Spleen (tissue), 11 donors: ENCODE measurements around the gene RNF115. TPM values are rescaled to one million over a fixed set of nuclear protein-coding genes. Genes with fewer than 3 reads are reported as not detected.

Experiments used
- DNase-seq: peaks from one replicate; pipeline ENCODE4 v3.0.0-alpha.2; 2020
- H3K27ac ChIP-seq, 8 donors: fragments of 200-600 bp; sonication (generic) in 7 of 8; 1 replicate in 4 of 8; 2 replicates in 4 of 8; pipeline versions ENCODE4 v1.5.0 to v1.8.0; 2016 to 2021; ENCODE audit warnings: inconsistent platforms in 4 of 8, mild to moderate bottlenecking in 4 of 8, moderate library complexity in 1 of 8
- H3K27me3 ChIP-seq, 7 donors: fragments of 200-600 bp; sonication (generic) in 6 of 7; replicated peaks in 1 of 7; 1 replicate in 4 of 7; 2 replicates in 3 of 7; pipeline versions ENCODE4 v1.5.0 to v1.8.0; 2016 to 2021; ENCODE audit warnings: inconsistent platforms in 3 of 7, mild to moderate bottlenecking in 1 of 7
- H3K36me3 ChIP-seq, 6 donors: fragments of 200-600 bp; sonication (generic) in 5 of 6; 1 replicate in 4 of 6; 2 replicates in 2 of 6; pipeline versions ENCODE4 v1.5.0 to v1.8.0; 2016 to 2021; ENCODE audit warnings: inconsistent platforms in 2 of 6
- H3K4me1 ChIP-seq, 6 donors: fragments of 200-600 bp; sonication (generic) in 5 of 6; 1 replicate in 3 of 6; 2 replicates in 3 of 6; pipeline versions ENCODE4 v1.5.0 to v1.8.0; 2016 to 2021; ENCODE audit warnings: inconsistent platforms in 3 of 6
- H3K4me3 ChIP-seq, 8 donors: fragments of 200-600 bp; sonication (generic) in 7 of 8; 1 replicate in 4 of 8; 2 replicates in 4 of 8; pipeline versions ENCODE4 v1.5.0 to v1.8.0; 2016 to 2021; ENCODE audit warnings: inconsistent platforms in 4 of 8, mild to moderate bottlenecking in 4 of 8, moderate library complexity in 2 of 8
- H3K9me3 ChIP-seq, 8 donors: fragments of 200-600 bp; sonication (generic) in 7 of 8; 1 replicate in 4 of 8; 2 replicates in 4 of 8; pipeline versions ENCODE4 v1.5.0 to v1.8.0; 2016 to 2021; ENCODE audit warnings: inconsistent platforms in 4 of 8
- CTCF ChIP-seq, 11 experiments: fragments of 200-600 bp in 7 of 11; fragments of 450-650 bp in 4 of 11; sonication (generic) in 4 of 11; IDR thresholded peaks in 8 of 11; conservative IDR thresholded peaks in 3 of 11; 1 replicate in 7 of 11; 2 replicates in 4 of 11; pipeline versions ENCODE4 v1.4.0 to v1.8.0; 2016 to 2021; ENCODE audit warnings: antibody characterized with exemption in 11 of 11, inconsistent platforms in 4 of 11, mild to moderate bottlenecking in 1 of 11
- POLR2A ChIP-seq, 3 donors: fragments of 450-650 bp; IDR thresholded peaks; one replicate each; pipeline ENCODE4 v1.5.1; 2017; ENCODE audit warnings: antibody characterized with exemption in 3 of 3, mild to moderate bottlenecking in 1 of 3
- POLR2AphosphoS5 ChIP-seq, 3 donors: sonication (generic); formaldehyde crosslinking; IDR thresholded peaks; one replicate each; pipeline ENCODE4 v1.5.1; 2017; ENCODE audit warnings: antibody characterized with exemption in 3 of 3
- WGBS, 5 donors: extraction: QIAGEN DNeasy Blood & Tissue Kit in 3 of 5; methylation state at CpG; one replicate each; pipeline versions ENCODE4 v1.1.5 to v1.1.7; 2013 to 2018; 5-methylcytosine and 5-hydroxymethylcytosine counted together
- intact Hi-C: fragments of 100-400 bp; cut with DNase I; formaldehyde crosslinking; loops from one replicate; pipeline ENCODE4 v1.15.0; 2023; ENCODE audit warnings: low total_unique reads
- polyA plus RNA-seq, 3 donors: library from polyadenylated mRNA; stranded (reverse); fragments of 200-250 nt; gene quantifications; one replicate each; pipeline ENCODE4 v1.2.1, GENCODE V29; 2013
- total RNA-seq, 7 donors: library from RNA; depleted of rRNA in 3 of 7; stranded (reverse); fragments of >200 nt in 3 of 7; fragmentation: NEBNext Ultra II Directional in 4 of 7; extraction: Animal tissue kit (Norgen Biotek cat#: 25700) in 4 of 7; gene quantifications; one replicate each; pipeline versions ENCODE4 v1.1.0 to v1.2.1, GENCODE V29; 2016 to 2021
- donor health status: healthy with polysubstance abuse.
- donor health status: DM: no; HTN: no; CAD: no; lungs with moderate emphysema.
- donor health status: DM: no; HTN: no; CAD: no.
- donor health status: Bipolar disorder and iron deficiency.
- donor health status: healthy.
- donor health status: DM: no; HTN: no; CAD: no.
- donor health status: DM: yes; HTN: yes; CAD: no.

The RNF115 gene
- total and polyA plus RNA-seq, 10 donors = 4.8 to 27.2 (median 15.0) TPM

GRCh38 chr1:145714524-145715111, 109.3 kb downstream of the RNF115 start:
- Histone ChIP-seq H3K27ac (peak overlapping the region in 1 of 8 donors; percentile 40), H3K36me3 (no peaks in the 10 kb centered on the region), H3K4me1 (peaks cover 0 to 30% (median 0%) of the 10 kb centered on the region in 6 donors), H3K9me3 (no peaks in the 10 kb centered on the region), H3K27me3 (no peaks in the 10 kb centered on the region), H3K4me3 (no peak overlapping the region)
- TF ChIP-seq CTCF (IDR thresholded peaks at IDR 0.05 in 8 of 11, conservative IDR thresholded peaks at IDR 0.05 in 3 of 11) (no peak), POLR2AphosphoS5 (IDR thresholded peaks at IDR 0.05) (no peak), POLR2A (IDR thresholded peaks at IDR 0.05) (no peak)
- 71 to 87% (median 79%) methylated on average over 6 of the region's 6 CpGs for WGBS, 5 donors
- no peak for DNase-seq
- intact Hi-C loops = no loop called here

- Histone ChIP-seq H3K27me3 (no peaks in the 10 kb centered on the region), H3K27ac (no peak overlapping the region), H3K4me1 (peaks cover 0 to 6% (median 0%) of the 10 kb centered on the region in 6 donors), H3K9me3 (no peaks in the 10 kb centered on the region), H3K4me3 (no peak overlapping the region), H3K36me3 (no peaks in the 10 kb centered on the region)
- intact Hi-C loops = no loop called here
- TF ChIP-seq CTCF (IDR thresholded peaks at IDR 0.05 in 8 of 11, conservative IDR thresholded peaks at IDR 0.05 in 3 of 11) = no peak
- TF ChIP-seq POLR2AphosphoS5 (IDR thresholded peaks at IDR 0.05) = no peak
- no peak for TF ChIP-seq POLR2A (IDR thresholded peaks at IDR 0.05)
- no peak for DNase-seq
- 74 to 89% (median 86%) methylated on average over 3 of the region's 3 CpGs for WGBS, 5 donors
Observed at GRCh38 chr1:145711213-145711651, 112.7 kb downstream of the RNF115 start.

GRCh38 chr1:145710291-145711027, 113.4 kb downstream of the RNF115 start:
- Histone ChIP-seq H3K27me3 (no peaks in the 10 kb centered on the region), H3K4me1 (no peaks in the 10 kb centered on the region), H3K4me3 (no peak overlapping the region), H3K36me3 (no peaks in the 10 kb centered on the region), H3K27ac (no peak overlapping the region), H3K9me3 (no peaks in the 10 kb centered on the region)
- TF ChIP-seq CTCF (IDR thresholded peaks at IDR 0.05 in 8 of 11, conservative IDR thresholded peaks at IDR 0.05 in 3 of 11) (no peak), POLR2A (IDR thresholded peaks at IDR 0.05) (no peak)
- intact Hi-C loops = no loop called here
- DNase-seq = no peak
- WGBS, 5 donors = 75 to 90% (median 81%) methylated on average over 4 of the region's 4 CpGs

- no peak for DNase-seq
- Histone ChIP-seq H3K4me3 (no peak overlapping the region), H3K4me1 (no peaks in the 10 kb centered on the region), H3K27ac (no peak overlapping the region), H3K36me3 (no peaks in the 10 kb centered on the region), H3K9me3 (no peaks in the 10 kb centered on the region), H3K27me3 (no peaks in the 10 kb centered on the region)
- intact Hi-C loops = no loop called here
- TF ChIP-seq POLR2AphosphoS5 (IDR thresholded peaks at IDR 0.05) (no peak), POLR2A (IDR thresholded peaks at IDR 0.05) (no peak), CTCF (IDR thresholded peaks at IDR 0.05 in 8 of 11, conservative IDR thresholded peaks at IDR 0.05 in 3 of 11) (no peak)
- WGBS, 5 donors = 47 to 74% (median 61%) methylated on average over 7 of the region's 7 CpGs
Observed at GRCh38 chr1:145708063-145708462, 115.8 kb downstream of the RNF115 start.
